ENCODE measurements around the gene APOBEC3A. TPM values are rescaled to one million over a fixed set of nuclear protein-coding genes. Genes with fewer than 3 reads are reported as not detected.

APOBEC3A gene
- total and polyA plus RNA-seq, 10 of the 15 experiments (the other 5 are each of a cell fraction or from before 2014, with no cell fraction given): 0.20 TPM; not detected in 9

DNA sequence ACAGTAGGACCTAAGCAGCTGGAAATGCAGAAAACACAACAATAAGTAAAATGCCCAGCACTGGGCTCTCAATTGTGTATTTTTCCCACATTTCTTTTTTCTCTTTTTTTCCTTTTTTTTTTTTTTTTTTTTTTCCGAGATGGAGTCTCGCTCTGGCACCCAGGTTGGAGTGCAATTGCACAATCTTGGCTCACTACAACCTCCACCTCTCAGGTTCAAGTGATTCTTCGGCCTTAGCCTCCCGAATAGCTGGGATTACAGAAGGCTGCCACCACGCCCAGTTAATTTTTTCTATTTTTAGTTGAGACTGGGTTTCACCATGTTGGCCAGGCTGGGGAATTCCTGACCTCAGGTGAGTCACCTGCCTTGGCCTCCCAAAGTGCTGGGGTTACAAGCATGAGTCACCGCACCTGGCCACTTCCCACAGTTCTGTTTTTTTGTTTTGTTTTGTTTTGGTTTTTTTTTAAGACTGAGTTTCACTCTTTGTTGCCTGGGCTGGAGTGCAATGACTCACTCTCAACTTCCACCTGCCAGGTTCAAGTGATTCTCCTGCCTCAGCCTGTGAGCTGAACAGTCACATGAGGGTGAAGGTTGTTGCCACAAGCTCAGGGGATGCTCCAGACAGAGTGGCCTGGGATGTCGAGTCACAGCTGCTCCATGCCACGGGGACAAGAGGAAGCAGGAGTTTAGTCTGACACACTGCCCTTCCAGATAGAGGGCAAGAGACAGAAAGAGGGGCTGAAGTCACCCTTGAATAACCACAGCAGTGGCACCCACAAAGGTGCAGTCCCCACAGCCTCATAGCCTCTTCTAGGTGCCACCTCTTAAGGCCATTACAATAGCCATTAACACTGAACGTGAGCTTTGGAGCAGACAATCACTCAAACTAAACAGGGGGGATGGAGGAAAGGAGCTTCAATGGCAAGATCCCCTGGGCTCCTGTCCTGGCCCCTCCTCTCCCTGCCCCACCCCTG is 27.7 kb downstream of the APOBEC3A start (continued):
- 0 out of 2 replicates have a peak, but pooled peaks have one; percentile 9 for TF ChIP-seq RAD21 (IDR thresholded peaks at IDR 0.05; ENCODE audit: insufficient read depth, low read depth, low read length)
- TF ChIP-seq HDGF (IDR thresholded peaks at IDR 0.05): peak; percentile 92; the same call in 1 of the 2 replicates
- peak; percentile 32; the same call in 1 of the 2 replicates for TF ChIP-seq ZNF207 (IDR thresholded peaks at IDR 0.05; ENCODE audit: borderline replicate concordance)
- peak; percentile 96 for TF ChIP-seq TCF3 (IDR thresholded peaks at IDR 0.05; ENCODE audit: borderline replicate concordance, insufficient read depth, low read depth, low read length)

DNA sequence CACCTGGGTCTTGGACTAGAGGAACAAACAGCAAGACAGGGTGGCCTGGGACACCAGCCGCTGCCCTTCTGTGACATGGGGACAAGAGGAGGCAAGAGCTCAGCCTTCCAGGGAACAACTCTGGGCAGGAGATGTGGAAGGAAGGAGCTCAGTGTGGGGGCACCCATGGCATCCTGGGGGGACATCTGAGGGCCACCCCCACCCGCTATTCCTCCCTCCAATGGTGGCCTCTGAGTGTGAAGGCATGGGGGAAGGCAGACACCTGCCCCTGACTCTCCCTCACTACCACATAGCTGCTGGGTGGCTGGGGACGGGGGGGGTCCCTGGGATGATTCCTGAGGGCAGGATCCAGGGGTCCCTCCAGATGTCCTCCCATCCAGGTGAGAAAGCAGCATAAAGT is 29.2 kb downstream of the APOBEC3A start:
- FAIRE-seq (no peak), DNase-seq (ENCODE audit: low read depth, low spot score) (no peak), ATAC-seq (no peak)
- POLR2A ChIA-PET: no interaction called here
- Histone ChIP-seq H3K4me2 (ENCODE audit: control insufficient read depth, insufficient read depth) (no peak overlapping the region), H3K9me3 (replicated peaks; ENCODE audit: control insufficient read depth, insufficient read depth, low read length) (peaks cover 6% of the 10 kb centered on the region; the same call in 2 of the 3 replicates), H3K27me3 (replicated peaks in 1 of 2; ENCODE audit: control insufficient read depth in 2 of 2, insufficient read depth in 2 of 2, low read length in 1 of 2) (no peaks in the 10 kb centered on the region), H2AFZ (ENCODE audit: control insufficient read depth, low read depth, low read length) (no peak overlapping the region), H3K4me1 (ENCODE audit: control insufficient read depth, insufficient read depth, low read length) (peaks cover 31% of the 10 kb centered on the region), H3K79me2 (ENCODE audit: control insufficient read depth, insufficient read depth, low read length) (no peaks in the 10 kb centered on the region), H3K9ac (ENCODE audit: control insufficient read depth, insufficient read depth, low read length) (no peak overlapping the region), H4K20me1 (ENCODE audit: control insufficient read depth, insufficient read depth) (no peaks in the 10 kb centered on the region), H3K36me3 (ENCODE audit: control insufficient read depth in 2 of 2, insufficient read depth in 2 of 2, low read length in 1 of 2) (no peaks in the 10 kb centered on the region; a peak in 1 of 4 replicates), H3K27ac (ENCODE audit: control insufficient read depth, insufficient read depth) (no peak overlapping the region), H3K4me3 (no peak overlapping the region)
- CTCF ChIA-PET: no interaction called here
- in situ Hi-C loops (cut with MboI) (no loop called here), intact Hi-C loops (cut with micrococcal nuclease; ENCODE audit: unreplicated experiment) (no loop called here)
- SMC1A ChIA-PET (ENCODE audit: uncharacterized antibody, unreplicated experiment): no interaction called here
- RAD21 ChIA-PET (ENCODE audit: unreplicated experiment): no interaction called here
- TF ChIP-seq SMAD5 (IDR thresholded peaks at IDR 0.05; ENCODE audit: low read depth) (no peak), PAX8 (IDR thresholded peaks at IDR 0.05) (no peak), CREM (IDR thresholded peaks at IDR 0.05; ENCODE audit: low read depth) (no peak), SUZ12 (IDR thresholded peaks at IDR 0.05; ENCODE audit: unreplicated experiment) (no peak), SIN3A (IDR thresholded peaks at IDR 0.05; ENCODE audit: low read depth, low read length) (no peak), EP300 (IDR thresholded peaks at IDR 0.05; ENCODE audit: borderline replicate concordance in 1 of 2, control insufficient read depth in 1 of 2, low read depth in 2 of 2, low read length in 2 of 2) (no peak), POU2F2 (IDR thresholded peaks at IDR 0.05; ENCODE audit: borderline replicate concordance, low read depth, low read length) (no peak)
- TF ChIP-seq, protein P1, sequence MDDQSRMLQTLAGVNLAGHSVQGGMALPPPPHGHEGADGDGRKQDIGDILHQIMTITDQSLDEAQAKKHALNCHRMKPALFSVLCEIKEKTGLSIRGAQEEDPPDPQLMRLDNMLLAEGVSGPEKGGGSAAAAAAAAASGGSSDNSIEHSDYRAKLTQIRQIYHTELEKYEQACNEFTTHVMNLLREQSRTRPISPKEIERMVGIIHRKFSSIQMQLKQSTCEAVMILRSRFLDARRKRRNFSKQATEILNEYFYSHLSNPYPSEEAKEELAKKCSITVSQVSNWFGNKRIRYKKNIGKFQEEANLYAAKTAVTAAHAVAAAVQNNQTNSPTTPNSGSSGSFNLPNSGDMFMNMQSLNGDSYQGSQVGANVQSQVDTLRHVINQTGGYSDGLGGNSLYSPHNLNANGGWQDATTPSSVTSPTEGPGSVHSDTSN (IDR thresholded peaks at IDR 0.05; ENCODE audit: insufficient replicate concordance, low read depth, low read length): no peak
- WGBS (ENCODE audit: insufficient coverage, insufficient replicate concordance, low lambda C conversion rate, missing lambda C conversion rate): 96% methylated on average over 3 of the region's 3 CpGs
- no TSS peak for BruUV-seq (replicated peaks)
